Right lobe of liver (tissue), 4 donors: ENCODE results near the gene STOM.

Source experiments
- POLR2A ChIP-seq: fragments of 450-650 bp; IDR thresholded peaks from one replicate; pipeline ENCODE4 v1.6.1; 2017; ENCODE audit warnings: antibody characterized with exemption, mild to moderate bottlenecking
- TF ChIP-seq, protein P1 (sequence below), 4 donors: fragments of 200-600 bp in 3 of 4; fragments of 450-650 bp in 1 of 4; IDR thresholded peaks; one replicate each; pipeline versions ENCODE4 v1.5.1 to v1.8.0; 2016 to 2022; ENCODE audit warnings: antibody characterized with exemption in 4 of 4, mild to moderate bottlenecking in 2 of 4
- donor health status: DM: no; HTN: no; CAD: no.
- donor health status: DM: no; HTN: no; CAD: no.
- donor health status: DM: no; HTN: yes; CAD: no.

DNA sequence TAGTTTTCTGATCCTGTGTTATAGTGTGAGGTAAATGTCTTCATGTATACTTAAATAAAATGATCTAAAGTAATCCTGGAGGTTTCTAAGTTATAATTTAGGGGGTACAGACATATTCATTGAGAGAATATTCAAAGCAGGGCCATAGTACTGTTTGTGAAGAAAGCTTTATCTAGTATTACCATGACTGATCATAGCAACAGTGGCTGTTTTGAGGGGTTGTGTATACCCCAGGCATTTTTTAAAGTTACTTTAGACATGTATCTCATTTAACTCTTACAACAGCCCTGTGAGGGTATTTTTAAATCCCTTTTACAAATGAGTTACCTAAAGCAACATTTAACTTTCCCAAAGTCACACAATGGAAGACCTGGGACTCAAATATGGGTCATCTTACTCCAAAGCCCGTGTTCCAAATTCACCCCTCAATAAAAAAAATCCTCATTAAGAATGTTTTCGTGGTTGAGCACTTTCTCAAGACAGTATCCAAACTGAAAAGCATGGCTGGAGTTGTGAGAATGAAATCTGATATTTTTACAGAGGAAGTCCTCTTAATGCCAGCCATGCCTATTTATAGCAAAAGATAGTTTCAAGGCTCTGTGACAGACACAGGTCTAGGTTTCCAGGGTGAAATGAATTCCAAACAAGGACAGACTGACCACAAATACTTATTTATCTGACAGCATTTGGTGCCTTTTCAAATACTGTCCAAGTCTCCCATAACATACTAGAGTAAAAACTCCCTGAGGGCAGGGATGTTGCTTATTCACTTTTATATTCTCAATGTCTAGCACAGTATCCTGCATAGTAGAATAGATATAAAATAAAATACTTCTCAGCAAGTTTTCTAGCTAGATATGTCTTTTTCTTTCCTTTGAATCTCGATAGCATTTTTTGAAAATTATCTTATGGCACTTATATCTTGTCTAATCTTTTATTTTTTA lies 10.4 kb downstream of the STOM start:
- TF ChIP-seq, protein P1, sequence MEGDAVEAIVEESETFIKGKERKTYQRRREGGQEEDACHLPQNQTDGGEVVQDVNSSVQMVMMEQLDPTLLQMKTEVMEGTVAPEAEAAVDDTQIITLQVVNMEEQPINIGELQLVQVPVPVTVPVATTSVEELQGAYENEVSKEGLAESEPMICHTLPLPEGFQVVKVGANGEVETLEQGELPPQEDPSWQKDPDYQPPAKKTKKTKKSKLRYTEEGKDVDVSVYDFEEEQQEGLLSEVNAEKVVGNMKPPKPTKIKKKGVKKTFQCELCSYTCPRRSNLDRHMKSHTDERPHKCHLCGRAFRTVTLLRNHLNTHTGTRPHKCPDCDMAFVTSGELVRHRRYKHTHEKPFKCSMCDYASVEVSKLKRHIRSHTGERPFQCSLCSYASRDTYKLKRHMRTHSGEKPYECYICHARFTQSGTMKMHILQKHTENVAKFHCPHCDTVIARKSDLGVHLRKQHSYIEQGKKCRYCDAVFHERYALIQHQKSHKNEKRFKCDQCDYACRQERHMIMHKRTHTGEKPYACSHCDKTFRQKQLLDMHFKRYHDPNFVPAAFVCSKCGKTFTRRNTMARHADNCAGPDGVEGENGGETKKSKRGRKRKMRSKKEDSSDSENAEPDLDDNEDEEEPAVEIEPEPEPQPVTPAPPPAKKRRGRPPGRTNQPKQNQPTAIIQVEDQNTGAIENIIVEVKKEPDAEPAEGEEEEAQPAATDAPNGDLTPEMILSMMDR (IDR thresholded peaks at IDR 0.05), result no peak
- no peak for TF ChIP-seq POLR2A
